Measurements from ENCODE around the gene USP53. TPM values are rescaled to one million over a fixed set of nuclear protein-coding genes. Genes with fewer than 3 reads are reported as not detected.
A peak's percentile ranks its signal among the peaks of the same experiment; 100 is the strongest.

The USP53 gene
- total and polyA plus RNA-seq, 2 donors (not counting 3 experiments of a cell fraction or from before 2014, with no cell fraction given), result 7.8 to 22.8 TPM

GRCh38 chr4:119210775-119211174, 1.7 kb upstream of the USP53 start:
- H3K9me1 ChIP-seq (replicated peaks; ENCODE audit: control insufficient read depth, extremely low read depth, insufficient read depth, low read length), result no peaks in the 10 kb centered on the region
- H3K36me3 ChIP-seq (ENCODE audit: control insufficient read depth in 2 of 2, extremely low read depth in 1 of 2, insufficient read depth in 2 of 2, low read length in 2 of 2), result no peaks in the 10 kb centered on the region
- dilution Hi-C loops (cut with MboI; ENCODE audit: extremely low pct_ligation_motif_present, low sequenced_read_pairs) (no loop called here), intact Hi-C loops (cut with micrococcal nuclease) (loop anchor here (5.0 to 10.0 kb wide), 3 partner anchors 244 to 373 kb away; partner anchors contain the start of gene SEC24D)
- H3K79me2 ChIP-seq (ENCODE audit: control insufficient read depth, insufficient read depth, low read length), result peaks cover 29% of the 10 kb centered on the region
- peak overlapping the region; percentile 99 for H3K4me2 ChIP-seq (ENCODE audit: insufficient read depth, low read length)
- DNase-seq (ENCODE audit: low read depth, low spot score) (no peak), FAIRE-seq (no peak)
- H3K9me3 ChIP-seq (replicated peaks; ENCODE audit: control insufficient read depth, insufficient read depth, low read length), result no peaks in the 10 kb centered on the region
- no peak overlapping the region for H2AFZ ChIP-seq (ENCODE audit: low read depth, low read length)
- H3K27ac ChIP-seq (ENCODE audit: insufficient read depth, low read depth, low read length), result no peak overlapping the region
- ChIA-PET CTCF (no interaction called here), POLR2A (no interaction called here)
- BruUV-seq (replicated peaks), result no TSS peak
- H3K4me3 ChIP-seq (replicated peaks in 1 of 3; ENCODE audit: insufficient read depth in 1 of 3, low read depth in 1 of 3, low read length in 3 of 3), result no peak overlapping the region
- peaks cover 57% of the 10 kb centered on the region for H3K4me1 ChIP-seq (ENCODE audit: control insufficient read depth, extremely low read depth, insufficient read depth, low read length)
- TF ChIP-seq POLR2AphosphoS5 (IDR thresholded peaks at IDR 0.05; ENCODE audit: insufficient read depth, low read depth, low read length), result no peak
- TF ChIP-seq, protein P1, sequence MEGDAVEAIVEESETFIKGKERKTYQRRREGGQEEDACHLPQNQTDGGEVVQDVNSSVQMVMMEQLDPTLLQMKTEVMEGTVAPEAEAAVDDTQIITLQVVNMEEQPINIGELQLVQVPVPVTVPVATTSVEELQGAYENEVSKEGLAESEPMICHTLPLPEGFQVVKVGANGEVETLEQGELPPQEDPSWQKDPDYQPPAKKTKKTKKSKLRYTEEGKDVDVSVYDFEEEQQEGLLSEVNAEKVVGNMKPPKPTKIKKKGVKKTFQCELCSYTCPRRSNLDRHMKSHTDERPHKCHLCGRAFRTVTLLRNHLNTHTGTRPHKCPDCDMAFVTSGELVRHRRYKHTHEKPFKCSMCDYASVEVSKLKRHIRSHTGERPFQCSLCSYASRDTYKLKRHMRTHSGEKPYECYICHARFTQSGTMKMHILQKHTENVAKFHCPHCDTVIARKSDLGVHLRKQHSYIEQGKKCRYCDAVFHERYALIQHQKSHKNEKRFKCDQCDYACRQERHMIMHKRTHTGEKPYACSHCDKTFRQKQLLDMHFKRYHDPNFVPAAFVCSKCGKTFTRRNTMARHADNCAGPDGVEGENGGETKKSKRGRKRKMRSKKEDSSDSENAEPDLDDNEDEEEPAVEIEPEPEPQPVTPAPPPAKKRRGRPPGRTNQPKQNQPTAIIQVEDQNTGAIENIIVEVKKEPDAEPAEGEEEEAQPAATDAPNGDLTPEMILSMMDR (IDR thresholded peaks at IDR 0.05; ENCODE audit: extremely low read depth in 1 of 2, insufficient read depth in 1 of 2, low read depth in 1 of 2, low read length in 2 of 2), result no peak
- TF ChIP-seq MYC (IDR thresholded peaks at IDR 0.05; ENCODE audit: low read depth, low read length), result no peak
- peak; percentile 58 for TF ChIP-seq FOS (IDR thresholded peaks at IDR 0.05; ENCODE audit: borderline replicate concordance, insufficient read depth, low read length)
- TF ChIP-seq JUN (IDR thresholded peaks at IDR 0.05; ENCODE audit: borderline replicate concordance, insufficient read depth, insufficient read length, low read depth), result no peak
- TF ChIP-seq POLR2A (IDR thresholded peaks at IDR 0.05; ENCODE audit: low read depth, low read length), result no peak
- no peaks in the 10 kb centered on the region for H4K20me1 ChIP-seq (replicated peaks; ENCODE audit: control insufficient read depth, extremely low read depth, insufficient read depth, low read length)
- no peak overlapping the region for H3K9ac ChIP-seq (replicated peaks; ENCODE audit: extremely low read depth, insufficient read depth, low read length)
- no peaks in the 10 kb centered on the region for H3K27me3 ChIP-seq (ENCODE audit: control insufficient read depth in 2 of 2, insufficient read depth in 2 of 2, low read length in 2 of 2)

DNA sequence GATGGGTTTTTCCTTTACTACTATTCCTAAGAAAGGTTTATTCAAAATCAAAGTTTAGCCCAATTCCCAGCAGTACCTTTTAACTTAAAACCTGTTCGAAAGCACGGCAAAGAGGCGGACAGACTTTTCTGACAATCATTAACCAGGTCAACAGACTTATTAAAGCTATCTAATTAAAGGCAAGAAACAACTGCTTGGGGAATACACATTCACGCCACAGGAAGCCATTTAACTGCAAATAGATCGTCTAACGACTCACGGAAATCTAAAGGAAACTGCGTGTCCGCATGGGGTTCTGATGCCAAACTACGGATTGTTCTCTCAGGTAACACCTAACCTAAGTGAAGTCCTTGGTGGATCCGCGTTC, 663 bp upstream of the USP53 start:
- Histone ChIP-seq H2AFZ (ENCODE audit: low read depth, low read length) (peak overlapping the region; percentile 95), H3K9ac (replicated peaks; ENCODE audit: extremely low read depth, insufficient read depth, low read length) (peak overlapping the region; percentile 99), H3K9me3 (replicated peaks; ENCODE audit: control insufficient read depth, insufficient read depth, low read length) (no peaks in the 10 kb centered on the region), H3K4me1 (ENCODE audit: control insufficient read depth, extremely low read depth, insufficient read depth, low read length) (peaks cover 46% of the 10 kb centered on the region), H3K27ac (ENCODE audit: insufficient read depth, low read depth, low read length) (peak overlapping the region; percentile 96), H3K79me2 (ENCODE audit: control insufficient read depth, insufficient read depth, low read length) (peaks cover 35% of the 10 kb centered on the region), H3K27me3 (ENCODE audit: control insufficient read depth in 2 of 2, insufficient read depth in 2 of 2, low read length in 2 of 2) (no peaks in the 10 kb centered on the region), H3K4me3 (replicated peaks in 1 of 3; ENCODE audit: insufficient read depth in 1 of 3, low read depth in 1 of 3, low read length in 3 of 3) (peak overlapping the region; percentile 58 to 99 (median 98)), H3K4me2 (ENCODE audit: insufficient read depth, low read length) (peak overlapping the region; percentile 99), H4K20me1 (replicated peaks; ENCODE audit: control insufficient read depth, extremely low read depth, insufficient read depth, low read length) (no peaks in the 10 kb centered on the region), H3K36me3 (ENCODE audit: control insufficient read depth in 2 of 2, extremely low read depth in 1 of 2, insufficient read depth in 2 of 2, low read length in 2 of 2) (no peaks in the 10 kb centered on the region), H3K9me1 (replicated peaks; ENCODE audit: control insufficient read depth, extremely low read depth, insufficient read depth, low read length) (no peaks in the 10 kb centered on the region)
- TSS peak; percentile 89 for BruUV-seq (replicated peaks)
- ChIA-PET POLR2A (interaction anchor here (1.0 to 2.3 kb wide), 4 partner anchors 88 to 125 kb away, joined by 3 to 9 read pairs (median 8); a partner anchor contains a TSS), CTCF (interaction anchor here (0.8 to 4.6 kb wide), 8 partner anchors 27 to 171 kb away, joined by 3 to 52 read pairs (median 4); no protein-coding TSS in a partner anchor)
- TF ChIP-seq MYC (IDR thresholded peaks at IDR 0.05; ENCODE audit: low read depth, low read length), result no peak
- no peak for DNase-seq (ENCODE audit: low read depth, low spot score)
- FAIRE-seq, result no peak
- intact Hi-C loops (cut with micrococcal nuclease) (loop anchor here (1.0 to 10.0 kb wide), 11 partner anchors 69 to 839 kb away; partner anchors contain the start of genes PDE5A and SEC24D), dilution Hi-C loops (cut with MboI; ENCODE audit: extremely low pct_ligation_motif_present, low sequenced_read_pairs) (no loop called here)
